ENCODE data around the gene CKAP5. TPM values are rescaled to one million over a fixed set of nuclear protein-coding genes. Genes with fewer than 3 reads are reported as not detected.

CKAP5 gene
- total RNA-seq, 6 donors from 2014 or later = 24.4 to 48.3 (median 38.1) TPM

GRCh38 chr11:46892838-46893237, 46.8 kb upstream of the CKAP5 start:
- H3K4me3 ChIP-seq = no peak overlapping the region
- no peak overlapping the region for H3K27ac ChIP-seq
- peaks cover 0 to 12% (median 0%) of the 10 kb centered on the region in 4 donors for H3K4me1 ChIP-seq
- ATAC-seq (ENCODE audit: low FRiP score in 2 of 2) = no peak
- no peak for TF ChIP-seq CTCF (IDR thresholded peaks at IDR 0.05)
- no peak for TF ChIP-seq POLR2A (IDR thresholded peaks at IDR 0.05)
- TF ChIP-seq EP300 (IDR thresholded peaks at IDR 0.05) = no peak
- no peak for TF ChIP-seq POLR2AphosphoS5 (IDR thresholded peaks at IDR 0.05)
- no peaks in the 10 kb centered on the region for H3K9me3 ChIP-seq
- H3K36me3 ChIP-seq = peaks cover 0 to 20% (median 0%) of the 10 kb centered on the region in 4 donors
- no peak for DNase-seq
- no peaks in the 10 kb centered on the region for H3K27me3 ChIP-seq
- WGBS, 2 donors = 50 to 87% methylated on average over 2 to 9 of the region's 9 CpGs

- no peak overlapping the region for H3K4me3 ChIP-seq
- ATAC-seq (ENCODE audit: low FRiP score in 2 of 2) = no peak
- no peaks in the 10 kb centered on the region for H3K27me3 ChIP-seq
- no peaks in the 10 kb centered on the region for H3K9me3 ChIP-seq
- no peak for TF ChIP-seq CTCF (IDR thresholded peaks at IDR 0.05)
- TF ChIP-seq POLR2A (IDR thresholded peaks at IDR 0.05) = no peak
- no peak for TF ChIP-seq POLR2AphosphoS5 (IDR thresholded peaks at IDR 0.05)
- TF ChIP-seq EP300 (IDR thresholded peaks at IDR 0.05) = no peak
- no peak for DNase-seq
- WGBS, 2 donors = 98% methylated on average over 2 of the region's 2 CpGs
- H3K36me3 ChIP-seq = peaks cover 0 to 20% (median 0%) of the 10 kb centered on the region in 4 donors
- peaks cover 0 to 12% (median 0%) of the 10 kb centered on the region in 4 donors for H3K4me1 ChIP-seq
- no peak overlapping the region for H3K27ac ChIP-seq
These were observed 46.0 kb upstream of the CKAP5 start for GRCh38 chr11:46892109-46892508.

- no peak overlapping the region for H3K4me3 ChIP-seq
- ATAC-seq (ENCODE audit: low FRiP score in 2 of 2) (no peak), DNase-seq (no peak)
- H3K9me3 ChIP-seq = no peaks in the 10 kb centered on the region
- peaks cover 0 to 19% (median 0%) of the 10 kb centered on the region in 4 donors for H3K36me3 ChIP-seq
- H3K27ac ChIP-seq = no peak overlapping the region
- no peak for TF ChIP-seq POLR2AphosphoS5 (IDR thresholded peaks at IDR 0.05)
- TF ChIP-seq POLR2A (IDR thresholded peaks at IDR 0.05) = no peak
- TF ChIP-seq EP300 (IDR thresholded peaks at IDR 0.05) = no peak
- no peak for TF ChIP-seq CTCF (IDR thresholded peaks at IDR 0.05)
- no peaks in the 10 kb centered on the region for H3K4me1 ChIP-seq
- 91 to 97% methylated on average over 2 of the region's 2 CpGs for WGBS, 2 donors
- H3K27me3 ChIP-seq = no peaks in the 10 kb centered on the region
These were observed 44.6 kb upstream of the CKAP5 start for GRCh38 chr11:46890665-46891064.

GRCh38 chr11:46889689-46890475, 43.8 kb upstream of the CKAP5 start:
- Histone ChIP-seq H3K36me3 (peaks cover 0 to 19% (median 0%) of the 10 kb centered on the region in 4 donors), H3K4me1 (no peaks in the 10 kb centered on the region), H3K27me3 (no peaks in the 10 kb centered on the region), H3K27ac (no peak overlapping the region), H3K4me3 (no peak overlapping the region), H3K9me3 (no peaks in the 10 kb centered on the region)
- ATAC-seq (ENCODE audit: low FRiP score in 2 of 2) = peak; percentile 79 to 89
- peak in 1 of 2 donors; percentile 61 for DNase-seq
- no peak for TF ChIP-seq POLR2AphosphoS5 (IDR thresholded peaks at IDR 0.05)
- TF ChIP-seq CTCF (IDR thresholded peaks at IDR 0.05) = peak; percentile 73 to 91 (median 88)
- 60 to 73% methylated on average over 20 to 23 of the region's 23 CpGs for WGBS, 2 donors

GRCh38 chr11:46889251-46889650, 43.2 kb upstream of the CKAP5 start:
- ATAC-seq (ENCODE audit: low FRiP score in 2 of 2) = no peak
- no peak overlapping the region for H3K4me3 ChIP-seq
- DNase-seq = no peak
- H3K4me1 ChIP-seq = no peaks in the 10 kb centered on the region
- WGBS, 2 donors = 77 to 85% methylated on average over 7 of the region's 7 CpGs
- H3K27ac ChIP-seq = no peak overlapping the region
- TF ChIP-seq CTCF (IDR thresholded peaks at IDR 0.05) = no peak
- no peak for TF ChIP-seq POLR2AphosphoS5 (IDR thresholded peaks at IDR 0.05)
- TF ChIP-seq POLR2A (IDR thresholded peaks at IDR 0.05) = no peak
- TF ChIP-seq EP300 (IDR thresholded peaks at IDR 0.05) = no peak
- H3K36me3 ChIP-seq = peaks cover 0 to 14% (median 0%) of the 10 kb centered on the region in 4 donors
- H3K9me3 ChIP-seq = no peaks in the 10 kb centered on the region
- H3K27me3 ChIP-seq = no peaks in the 10 kb centered on the region
